ENCODE results near the gene PTPRF.

The PTPRF gene

GRCh38 chr1:43518935-43519686 is 11.6 kb upstream of the PTPRF start:
- no peak for TF ChIP-seq POLR2AphosphoS5 (IDR thresholded peaks at IDR 0.05; ENCODE audit: low read depth, low read length)
- no peak for TF ChIP-seq POLR2A (IDR thresholded peaks at IDR 0.05; ENCODE audit: low read depth, low read length)
- no peak for TF ChIP-seq TAF1 (IDR thresholded peaks at IDR 0.05; ENCODE audit: borderline replicate concordance, low read depth, low read length)
- FAIRE-seq: no peak
- DNase-seq (ENCODE audit: insufficient read length): no peak

- FAIRE-seq: no peak
- TF ChIP-seq POLR2A (IDR thresholded peaks at IDR 0.05; ENCODE audit: low read depth, low read length): no peak
- no peak for TF ChIP-seq POLR2AphosphoS5 (IDR thresholded peaks at IDR 0.05; ENCODE audit: low read depth, low read length)
- no peak for TF ChIP-seq TAF1 (IDR thresholded peaks at IDR 0.05; ENCODE audit: borderline replicate concordance, low read depth, low read length)
- no peak for DNase-seq (ENCODE audit: insufficient read length)
Measured at GRCh38 chr1:43520100-43520778, 10.4 kb upstream of the PTPRF start.

GRCh38 chr1:43521078-43521477 is 9.6 kb upstream of the PTPRF start:
- FAIRE-seq: no peak
- no peak for DNase-seq (ENCODE audit: insufficient read length)
- no peak for TF ChIP-seq POLR2AphosphoS5 (IDR thresholded peaks at IDR 0.05; ENCODE audit: low read depth, low read length)
- no peak for TF ChIP-seq POLR2A (IDR thresholded peaks at IDR 0.05; ENCODE audit: low read depth, low read length)
- no peak for TF ChIP-seq TAF1 (IDR thresholded peaks at IDR 0.05; ENCODE audit: borderline replicate concordance, low read depth, low read length)

- no peak for DNase-seq (ENCODE audit: insufficient read length)
- FAIRE-seq: no peak
- no peak for TF ChIP-seq TAF1 (IDR thresholded peaks at IDR 0.05; ENCODE audit: borderline replicate concordance, low read depth, low read length)
- no peak for TF ChIP-seq POLR2A (IDR thresholded peaks at IDR 0.05; ENCODE audit: low read depth, low read length)
- TF ChIP-seq POLR2AphosphoS5 (IDR thresholded peaks at IDR 0.05; ENCODE audit: low read depth, low read length): no peak
Measured at GRCh38 chr1:43521756-43522155, 8.9 kb upstream of the PTPRF start.

- TF ChIP-seq POLR2A (IDR thresholded peaks at IDR 0.05; ENCODE audit: low read depth, low read length) (no peak), TAF1 (IDR thresholded peaks at IDR 0.05; ENCODE audit: borderline replicate concordance, low read depth, low read length) (no peak), POLR2AphosphoS5 (IDR thresholded peaks at IDR 0.05; ENCODE audit: low read depth, low read length) (no peak)
- FAIRE-seq (no peak), DNase-seq (ENCODE audit: insufficient read length) (no peak)
Measured at GRCh38 chr1:43522431-43522775, 8.3 kb upstream of the PTPRF start.

GRCh38 chr1:43522776-43523480 is 7.8 kb upstream of the PTPRF start:
- no peak for DNase-seq (ENCODE audit: insufficient read length)
- TF ChIP-seq TAF1 (IDR thresholded peaks at IDR 0.05; ENCODE audit: borderline replicate concordance, low read depth, low read length): no peak
- no peak for TF ChIP-seq POLR2A (IDR thresholded peaks at IDR 0.05; ENCODE audit: low read depth, low read length)
- no peak for TF ChIP-seq POLR2AphosphoS5 (IDR thresholded peaks at IDR 0.05; ENCODE audit: low read depth, low read length)
- FAIRE-seq: no peak

- FAIRE-seq: no peak
- DNase-seq (ENCODE audit: insufficient read length): no peak
- TF ChIP-seq TAF1 (IDR thresholded peaks at IDR 0.05; ENCODE audit: borderline replicate concordance, low read depth, low read length) (no peak), POLR2AphosphoS5 (IDR thresholded peaks at IDR 0.05; ENCODE audit: low read depth, low read length) (no peak), POLR2A (IDR thresholded peaks at IDR 0.05; ENCODE audit: low read depth, low read length) (no peak)
Measured at GRCh38 chr1:43524804-43525203, 5.9 kb upstream of the PTPRF start.

GRCh38 chr1:43526002-43526401 is 4.7 kb upstream of the PTPRF start:
- FAIRE-seq: no peak

GRCh38 chr1:43527111-43527878 is 3.4 kb upstream of the PTPRF start:
- TF ChIP-seq TAF1 (IDR thresholded peaks at IDR 0.05; ENCODE audit: borderline replicate concordance, low read depth, low read length) (no peak), POLR2AphosphoS5 (IDR thresholded peaks at IDR 0.05; ENCODE audit: low read depth, low read length) (no peak), POLR2A (IDR thresholded peaks at IDR 0.05; ENCODE audit: low read depth, low read length) (no peak)
- FAIRE-seq (no peak), DNase-seq (ENCODE audit: insufficient read length) (no peak)

More at GRCh38 chr1:43526002-43526401, 4.7 kb upstream of the PTPRF start:
- DNase-seq (ENCODE audit: insufficient read length): no peak
- TF ChIP-seq POLR2A (IDR thresholded peaks at IDR 0.05; ENCODE audit: low read depth, low read length): no peak
- TF ChIP-seq POLR2AphosphoS5 (IDR thresholded peaks at IDR 0.05; ENCODE audit: low read depth, low read length): no peak
- TF ChIP-seq TAF1 (IDR thresholded peaks at IDR 0.05; ENCODE audit: borderline replicate concordance, low read depth, low read length): no peak

- FAIRE-seq (peak; percentile 97), DNase-seq (ENCODE audit: insufficient read length) (peak; percentile 60)
- no peak for TF ChIP-seq TAF1 (IDR thresholded peaks at IDR 0.05; ENCODE audit: borderline replicate concordance, low read depth, low read length)
- TF ChIP-seq POLR2A (IDR thresholded peaks at IDR 0.05; ENCODE audit: low read depth, low read length): no peak
- no peak for TF ChIP-seq POLR2AphosphoS5 (IDR thresholded peaks at IDR 0.05; ENCODE audit: low read depth, low read length)
Measured at GRCh38 chr1:43529206-43529731, 1.4 kb upstream of the PTPRF start.
